Endothelial cell (in vitro differentiated cells): Measurements from ENCODE around the gene MPND. TPM values are rescaled to one million over a fixed set of nuclear protein-coding genes. Genes with fewer than 3 reads are reported as not detected.
A peak's percentile ranks its signal among the peaks of the same experiment; 100 is the strongest.

ENCODE experiments used
- DNase-seq: peaks from one replicate; pipeline ENCODE4 v3.0.0; 2021; ENCODE audit warnings: low spot score
- H3K27ac Mint-ChIP-seq: one replicate; pipeline ENCODE4 v1.8.0; 2021; ENCODE audit warnings: mixed read lengths, inconsistent platforms; ENCODE audit not compliant: unreplicated experiment
- H3K27me3 Mint-ChIP-seq: one replicate; pipeline ENCODE4 v1.8.0; 2021; ENCODE audit warnings: mild to moderate bottlenecking, moderate library complexity, mixed read lengths, inconsistent platforms; ENCODE audit not compliant: unreplicated experiment
- H3K36me3 Mint-ChIP-seq: one replicate; pipeline ENCODE4 v1.8.0; 2021; ENCODE audit warnings: mild to moderate bottlenecking, low read depth, mixed read lengths, inconsistent platforms; ENCODE audit not compliant: unreplicated experiment
- H3K4me1 Mint-ChIP-seq: one replicate; pipeline ENCODE4 v1.8.0; 2021; ENCODE audit warnings: mild to moderate bottlenecking, mixed read lengths, inconsistent platforms; ENCODE audit not compliant: unreplicated experiment
- H3K4me3 Mint-ChIP-seq: one replicate; pipeline ENCODE4 v1.8.0; 2021; ENCODE audit warnings: mild to moderate bottlenecking, mixed read lengths, inconsistent platforms; ENCODE audit not compliant: unreplicated experiment
- H3K9me3 Mint-ChIP-seq: one replicate; pipeline ENCODE4 v1.8.0; 2021; ENCODE audit warnings: mixed read lengths, inconsistent platforms; ENCODE audit not compliant: unreplicated experiment
- total RNA-seq: library from RNA; stranded (reverse); fragmentation: NEBNext Ultra II Directional; extraction: Animal tissue kit (Norgen Biotek cat#: 25700); gene quantifications from one replicate; pipeline ENCODE4 v1.2.1, GENCODE V29; 2021; ENCODE audit not compliant: unreplicated experiment
- TF ChIP-seq, protein P1 (sequence below): fragments of 200-600 bp; sonication (generic); IDR thresholded peaks from one replicate; pipeline ENCODE4 v1.5.0; 2021; ENCODE audit warnings: antibody characterized with exemption; ENCODE audit not compliant: unreplicated experiment

Gene MPND
- total RNA-seq, 1 donor from 2014 or later, result 18.3 TPM

DNA sequence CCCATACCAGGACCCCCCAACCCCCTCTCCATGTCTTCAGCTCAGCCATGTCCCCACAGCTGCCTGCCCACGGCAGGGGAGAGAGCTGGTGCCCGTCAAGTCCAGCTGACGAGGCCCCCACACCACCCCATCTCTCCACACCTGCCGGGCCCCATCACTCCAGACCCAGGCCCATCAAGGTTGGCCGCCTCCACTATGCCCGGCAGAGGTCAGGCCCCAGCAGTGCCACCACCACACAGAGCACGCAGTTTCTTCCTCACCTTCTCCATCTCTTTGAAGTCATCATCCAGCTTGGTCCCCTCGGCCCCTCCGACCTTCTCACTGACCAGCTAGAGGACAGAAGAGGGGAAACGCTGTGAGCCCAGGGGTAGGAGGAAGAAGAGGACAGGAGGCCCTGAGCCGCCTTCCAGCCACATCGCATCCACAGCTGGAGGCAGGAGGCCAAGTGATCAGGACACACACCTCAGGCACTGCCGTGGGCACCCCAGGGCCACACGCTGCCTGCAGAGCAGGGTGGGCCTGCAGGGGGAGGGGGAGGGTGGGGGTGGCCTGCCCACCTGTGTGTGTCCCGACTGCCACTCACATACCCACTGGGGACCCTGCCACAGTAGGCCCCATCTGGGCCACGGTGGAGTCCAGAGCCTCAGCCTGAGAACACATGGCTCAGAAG lies 23.4 kb downstream of the MPND start:
- no peak overlapping the region for H3K27ac Mint-ChIP-seq
- no peaks in the 10 kb centered on the region for H3K9me3 Mint-ChIP-seq
- no peak for DNase-seq
- H3K4me3 Mint-ChIP-seq, result no peak overlapping the region
- peaks cover 19% of the 10 kb centered on the region for H3K27me3 Mint-ChIP-seq
- H3K4me1 Mint-ChIP-seq, result peaks cover 21% of the 10 kb centered on the region
- peaks cover 9% of the 10 kb centered on the region for H3K36me3 Mint-ChIP-seq
- TF ChIP-seq, protein P1, sequence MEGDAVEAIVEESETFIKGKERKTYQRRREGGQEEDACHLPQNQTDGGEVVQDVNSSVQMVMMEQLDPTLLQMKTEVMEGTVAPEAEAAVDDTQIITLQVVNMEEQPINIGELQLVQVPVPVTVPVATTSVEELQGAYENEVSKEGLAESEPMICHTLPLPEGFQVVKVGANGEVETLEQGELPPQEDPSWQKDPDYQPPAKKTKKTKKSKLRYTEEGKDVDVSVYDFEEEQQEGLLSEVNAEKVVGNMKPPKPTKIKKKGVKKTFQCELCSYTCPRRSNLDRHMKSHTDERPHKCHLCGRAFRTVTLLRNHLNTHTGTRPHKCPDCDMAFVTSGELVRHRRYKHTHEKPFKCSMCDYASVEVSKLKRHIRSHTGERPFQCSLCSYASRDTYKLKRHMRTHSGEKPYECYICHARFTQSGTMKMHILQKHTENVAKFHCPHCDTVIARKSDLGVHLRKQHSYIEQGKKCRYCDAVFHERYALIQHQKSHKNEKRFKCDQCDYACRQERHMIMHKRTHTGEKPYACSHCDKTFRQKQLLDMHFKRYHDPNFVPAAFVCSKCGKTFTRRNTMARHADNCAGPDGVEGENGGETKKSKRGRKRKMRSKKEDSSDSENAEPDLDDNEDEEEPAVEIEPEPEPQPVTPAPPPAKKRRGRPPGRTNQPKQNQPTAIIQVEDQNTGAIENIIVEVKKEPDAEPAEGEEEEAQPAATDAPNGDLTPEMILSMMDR, result no peak

DNA sequence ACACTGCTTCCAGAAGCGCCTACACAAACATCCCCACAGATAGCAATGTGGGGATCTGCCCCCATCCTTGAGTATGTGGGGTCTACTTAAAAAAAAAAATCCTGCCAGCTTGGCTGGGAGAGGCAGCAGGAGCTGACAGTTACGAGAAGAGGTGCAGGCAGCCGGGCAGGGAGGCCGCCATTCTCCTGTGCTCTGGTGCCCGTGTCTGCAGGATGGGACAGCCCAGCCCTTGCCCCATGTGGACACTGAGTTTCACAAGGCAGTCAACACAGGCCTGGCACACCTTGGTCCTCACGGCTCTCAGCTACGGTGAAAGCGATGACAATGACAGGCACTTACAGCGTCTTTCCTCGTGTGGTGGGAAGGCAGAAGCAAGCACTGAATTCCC lies 24.0 kb downstream of the MPND start:
- Mint-ChIP-seq H3K4me3 (peak overlapping the region; percentile 11), H3K36me3 (peaks cover 5% of the 10 kb centered on the region), H3K9me3 (no peaks in the 10 kb centered on the region), H3K4me1 (peaks cover 21% of the 10 kb centered on the region), H3K27me3 (peaks cover 16% of the 10 kb centered on the region), H3K27ac (no peak overlapping the region)
- DNase-seq, result no peak
- TF ChIP-seq, protein P1, result no peak

DNA sequence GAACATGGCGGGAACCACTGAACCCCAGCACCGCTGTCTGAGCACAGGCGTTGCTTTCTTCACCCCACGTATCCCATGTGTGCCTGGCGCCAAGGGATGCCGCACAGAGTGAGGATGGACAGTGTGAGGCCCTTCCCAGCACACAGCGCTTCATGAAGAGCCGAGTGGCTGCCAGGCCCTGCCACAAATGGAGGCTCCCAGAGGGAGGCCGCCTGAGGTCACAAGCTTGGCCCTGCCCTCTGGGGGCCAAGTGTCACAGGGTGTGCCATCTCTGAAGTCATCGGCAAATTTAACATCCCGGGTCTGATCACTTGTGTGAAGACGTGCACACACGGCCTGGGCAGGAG lies 24.4 kb downstream of the MPND start:
- no peaks in the 10 kb centered on the region for H3K9me3 Mint-ChIP-seq
- no peak for DNase-seq
- H3K27me3 Mint-ChIP-seq, result peaks cover 16% of the 10 kb centered on the region
- H3K4me3 Mint-ChIP-seq, result no peak overlapping the region
- peak overlapping the region; percentile 77 for H3K27ac Mint-ChIP-seq
- TF ChIP-seq, protein P1, result no peak
- H3K36me3 Mint-ChIP-seq, result peaks cover 5% of the 10 kb centered on the region
- peaks cover 21% of the 10 kb centered on the region for H3K4me1 Mint-ChIP-seq

DNA sequence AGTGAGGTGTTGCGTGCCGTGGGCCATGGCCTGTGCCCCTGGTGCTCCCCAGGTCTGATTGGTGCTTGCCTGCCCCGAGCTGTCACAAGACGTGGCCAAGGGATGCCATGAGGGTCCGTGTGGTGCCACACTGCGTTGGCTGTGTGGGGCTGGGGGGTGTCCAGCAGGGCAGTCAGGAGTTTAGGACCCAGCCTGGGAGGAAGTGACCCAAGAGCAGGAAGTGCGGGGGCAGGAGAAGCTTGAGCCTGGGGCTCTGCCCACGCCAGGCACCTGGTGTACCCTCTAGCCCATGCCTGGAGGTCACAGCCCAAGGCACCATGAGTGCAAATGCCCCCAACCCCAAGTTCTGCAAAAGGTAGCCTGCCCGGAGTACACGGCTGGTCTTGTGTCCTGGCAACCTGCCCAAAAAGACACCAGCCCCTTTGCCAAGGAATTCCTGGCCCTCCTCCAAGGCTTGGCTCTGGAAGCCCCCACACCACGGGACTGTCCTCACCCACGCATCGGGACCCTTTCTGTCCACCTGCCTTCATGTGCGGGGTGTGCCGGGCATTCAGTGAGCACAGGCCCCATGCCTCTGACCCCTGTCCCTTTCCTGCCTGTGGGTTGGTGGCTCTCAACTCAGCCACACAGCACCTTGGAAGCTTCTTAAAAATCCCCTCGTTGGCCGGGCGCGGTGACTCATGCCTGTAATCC lies 24.9 kb downstream of the MPND start:
- no peak for DNase-seq
- Mint-ChIP-seq H3K27me3 (peaks cover 16% of the 10 kb centered on the region), H3K4me3 (no peak overlapping the region), H3K4me1 (peaks cover 21% of the 10 kb centered on the region), H3K36me3 (peaks cover 5% of the 10 kb centered on the region), H3K9me3 (no peaks in the 10 kb centered on the region), H3K27ac (peak overlapping the region; percentile 77)
- TF ChIP-seq, protein P1, result no peak
